PC-9 (cell line): Measurements from ENCODE around the gene ADGRV1. TPM values are rescaled to one million over a fixed set of nuclear protein-coding genes. Genes with fewer than 3 reads are reported as not detected.

Source experiments
- BruUV-seq: library from RNA; stranded (reverse); fragments of 400-500 nt; replicated peaks from 2 replicates; lab custom pipeline; 2021; lab: Mats Ljungman, UMichigan
- CTCF ChIA-PET: fragments of 300-600 bp; sonication (Branson Sonifier 250); formaldehyde crosslinking; loops from one replicate; lab custom pipeline; 2022; ENCODE audit warnings: antibody characterized with exemption; lab: Charles Lee
- POLR2A ChIA-PET: fragments of 300-600 bp; sonication (Branson Sonifier 250); formaldehyde crosslinking; loops from one replicate; lab custom pipeline; 2022; ENCODE audit warnings: antibody characterized with exemption; ENCODE audit not compliant: unreplicated experiment; lab: Charles Lee
- DNase-seq, 2 experiments: peaks; one replicate each; pipeline versions ENCODE4 v3.0.0 to v3.0.0-alpha.2; 2015 to 2022; ENCODE audit warnings: mixed read lengths in 1 of 2
- H2AFZ ChIP-seq: fragments of 200-600 bp; sonication (generic); 2 replicates; pipeline ENCODE4 v1.8.1; 2017; ENCODE audit warnings: antibody characterized with exemption
- H3F3A ChIP-seq: fragments of 200-600 bp; sonication (generic); 2 replicates; pipeline ENCODE4 v1.8.1; 2017; ENCODE audit warnings: antibody characterized with exemption, mild to moderate bottlenecking, low read depth; ENCODE audit not compliant: insufficient read depth
- H3K27ac ChIP-seq: fragments of 200-600 bp; sonication (generic); 2 replicates; pipeline ENCODE4 v1.6.1; 2016; ENCODE audit warnings: mixed run types
- H3K27me3 ChIP-seq: fragments of 200-600 bp; sonication (generic); 2 replicates; pipeline ENCODE4 v1.6.1; 2016; ENCODE audit warnings: low read depth, mixed run types; ENCODE audit not compliant: insufficient read depth
- H3K36me3 ChIP-seq: fragments of 200-600 bp; sonication (generic); 2 replicates; pipeline ENCODE4 v1.6.1; 2016; ENCODE audit warnings: low read depth, mixed run types
- H3K4me1 ChIP-seq: fragments of 200-600 bp; sonication (generic); replicated peaks from 2 replicates; pipeline ENCODE4 v1.6.1; 2016; ENCODE audit warnings: mixed run types; ENCODE audit not compliant: insufficient read depth
- H3K4me2 ChIP-seq: fragments of 200-600 bp; sonication (generic); 2 replicates; pipeline ENCODE4 v1.6.1; 2017; ENCODE audit warnings: mixed run types
- H3K4me3 ChIP-seq: fragments of 200-600 bp; sonication (generic); 2 replicates; pipeline ENCODE4 v1.6.1; 2016; ENCODE audit warnings: mixed run types
- H3K79me2 ChIP-seq: fragments of 200-600 bp; sonication (generic); 2 replicates; pipeline ENCODE4 v1.6.1; 2017; ENCODE audit warnings: low read depth, mixed run types
- H3K9me2 ChIP-seq: fragments of 200-600 bp; sonication (generic); 2 replicates; pipeline ENCODE4 v1.8.1; 2017; ENCODE audit warnings: mild to moderate bottlenecking; ENCODE audit not compliant: insufficient read depth
- H3K9me3 ChIP-seq: fragments of 200-600 bp; sonication (generic); 2 replicates; pipeline ENCODE4 v1.8.1; 2016; ENCODE audit warnings: low read depth; ENCODE audit not compliant: insufficient read depth
- H4K20me1 ChIP-seq: fragments of 200-600 bp; sonication (generic); 2 replicates; pipeline ENCODE4 v1.8.1; 2017; ENCODE audit not compliant: insufficient read depth
- CTCF ChIP-seq: fragments of 200-600 bp; sonication (generic); conservative IDR thresholded peaks from 2 replicates; pipeline ENCODE4 v1.6.1; 2017; ENCODE audit warnings: mixed run types, antibody characterized with exemption, mild to moderate bottlenecking, moderate library complexity
- EZH2 ChIP-seq: fragments of 200-600 bp; sonication (generic); IDR thresholded peaks from 2 replicates; pipeline ENCODE4 v1.8.0; 2017; ENCODE audit warnings: antibody characterized with exemption, low read depth
- intact Hi-C: fragments of 100-400 bp; cut with micrococcal nuclease; formaldehyde crosslinking; loops from one replicate; pipeline ENCODE4 v1.10.0; 2022; ENCODE audit not compliant: unreplicated experiment
- total RNA-seq: library from RNA; stranded (reverse); gene quantifications from 2 replicates; pipeline ENCODE4 v1.2.3, GENCODE V29; 2021

ADGRV1 gene
- total RNA-seq, 1 experiment from 2014 or later = 1.0 TPM

DNA sequence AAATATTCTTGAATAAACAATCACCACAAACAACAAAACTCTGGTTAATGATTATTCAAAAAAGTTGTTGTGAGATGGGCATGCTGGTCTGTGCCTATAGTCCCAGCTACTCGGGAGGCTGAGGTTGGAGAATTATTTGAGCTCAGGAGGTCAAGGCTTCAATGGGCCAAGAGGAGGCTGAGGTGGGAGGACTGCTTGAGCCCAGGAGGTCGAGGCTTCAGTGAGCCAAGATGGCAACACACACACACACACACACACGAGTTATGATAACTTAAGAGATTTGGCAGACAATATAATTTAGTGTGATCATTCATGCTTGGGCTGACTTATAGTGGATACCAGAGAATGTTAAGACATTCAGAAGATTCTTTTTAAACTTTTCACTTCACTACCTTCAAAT lies 44.1 kb upstream of the ADGRV1 start:
- H3F3A ChIP-seq = no peaks in the 10 kb centered on the region
- POLR2A ChIA-PET = no interaction called here

GRCh38 chr5:90518661-90519060 lies 39.9 kb upstream of the ADGRV1 start:
- DNase-seq = no peak
- intact Hi-C loops = no loop called here
- Histone ChIP-seq H3K79me2 (no peaks in the 10 kb centered on the region), H3K27me3 (no peaks in the 10 kb centered on the region), H4K20me1 (no peaks in the 10 kb centered on the region), H3F3A (no peaks in the 10 kb centered on the region; the same call in 1 of the 2 replicates), H3K36me3 (peaks cover 15% of the 10 kb centered on the region; the same call in 1 of the 2 replicates), H3K4me1 (no peaks in the 10 kb centered on the region), H2AFZ (no peak overlapping the region), H3K9me2 (no peaks in the 10 kb centered on the region), H3K4me2 (no peak overlapping the region), H3K4me3 (no peak overlapping the region), H3K9me3 (no peaks in the 10 kb centered on the region; the same call in 1 of the 2 replicates), H3K27ac (no peak overlapping the region)
- TF ChIP-seq CTCF (no peak), EZH2 (no peak)
- ChIA-PET CTCF (no interaction called here), POLR2A (no interaction called here)
- no TSS peak for BruUV-seq

More for the DNA sequence above, 44.1 kb upstream of the ADGRV1 start:
- Histone ChIP-seq H3K4me3 (no peak overlapping the region), H3K36me3 (0 out of 2 replicates have a peak, but pooled peaks cover 8% of the 10 kb centered on the region), H3K27me3 (no peaks in the 10 kb centered on the region), H3K4me1 (no peaks in the 10 kb centered on the region), H4K20me1 (no peaks in the 10 kb centered on the region), H3K79me2 (no peaks in the 10 kb centered on the region), H3K9me2 (no peaks in the 10 kb centered on the region), H3K27ac (no peak overlapping the region), H3K9me3 (no peaks in the 10 kb centered on the region; the same call in 1 of the 2 replicates), H3K4me2 (no peak overlapping the region), H2AFZ (no peak overlapping the region)
- DNase-seq = no peak
- no peak for TF ChIP-seq CTCF
- TF ChIP-seq EZH2 = no peak
- BruUV-seq = no TSS peak
- intact Hi-C loops = no loop called here
- CTCF ChIA-PET = no interaction called here

- Histone ChIP-seq H2AFZ (no peak overlapping the region), H4K20me1 (no peaks in the 10 kb centered on the region), H3F3A (no peaks in the 10 kb centered on the region; the same call in 1 of the 2 replicates), H3K79me2 (no peaks in the 10 kb centered on the region), H3K9me3 (no peaks in the 10 kb centered on the region; the same call in 1 of the 2 replicates), H3K27me3 (no peaks in the 10 kb centered on the region), H3K36me3 (peaks cover 15% of the 10 kb centered on the region; the same call in 1 of the 2 replicates), H3K4me2 (no peak overlapping the region), H3K9me2 (no peaks in the 10 kb centered on the region), H3K27ac (no peak overlapping the region), H3K4me3 (no peak overlapping the region), H3K4me1 (no peaks in the 10 kb centered on the region)
- intact Hi-C loops = no loop called here
- no peak for DNase-seq
- CTCF ChIA-PET = no interaction called here
- no peak for TF ChIP-seq CTCF
- TF ChIP-seq EZH2 = no peak
- POLR2A ChIA-PET = no interaction called here
- no TSS peak for BruUV-seq
These were observed 39.5 kb upstream of the ADGRV1 start for GRCh38 chr5:90519081-90519480.
